Measurements from ENCODE around the gene OR1D5. TPM values are rescaled to one million over a fixed set of nuclear protein-coding genes. Genes with fewer than 3 reads are reported as not detected.

Gene OR1D5
- total and polyA plus RNA-seq, 10 donors = not detected

GRCh38 chr17:3029213-3029913, 34.0 kb downstream of the OR1D5 start:
- H3K4me3 ChIP-seq = no peak overlapping the region
- peak; percentile 61 for DNase-seq
- H3K36me3 ChIP-seq = peaks cover 0 to 80% (median 7%) of the 10 kb centered on the region in 6 donors
- peaks cover 0 to 9% (median 1%) of the 10 kb centered on the region in 6 donors for H3K4me1 ChIP-seq
- TF ChIP-seq POLR2AphosphoS5 (IDR thresholded peaks at IDR 0.05) = no peak
- TF ChIP-seq POLR2A (IDR thresholded peaks at IDR 0.05) = no peak
- no peak for TF ChIP-seq CTCF (IDR thresholded peaks at IDR 0.05 in 8 of 11, conservative IDR thresholded peaks at IDR 0.05 in 3 of 11)
- H3K27ac ChIP-seq = peak overlapping the region in 5 of 8 donors; percentile 8 to 86 (median 74)
- whole genome bisulfite sequencing, 5 donors = 78 to 87% (median 79%) methylated on average over 18 to 19 of the region's 19 CpGs
- H3K27me3 ChIP-seq (replicated peaks in 1 of 7) = no peaks in the 10 kb centered on the region
- peaks cover 0 to 5% (median under 1%) of the 10 kb centered on the region in 8 donors for H3K9me3 ChIP-seq
- intact Hi-C loops (cut with DNase I; ENCODE audit: low total_unique reads) = no loop called here

GRCh38 chr17:3027786-3028532, 35.4 kb downstream of the OR1D5 start:
- no peak for TF ChIP-seq POLR2A (IDR thresholded peaks at IDR 0.05)
- TF ChIP-seq CTCF (IDR thresholded peaks at IDR 0.05 in 8 of 11, conservative IDR thresholded peaks at IDR 0.05 in 3 of 11) = no peak
- no peak for TF ChIP-seq POLR2AphosphoS5 (IDR thresholded peaks at IDR 0.05)
- intact Hi-C loops (cut with DNase I; ENCODE audit: low total_unique reads) = no loop called here
- Histone ChIP-seq H3K27ac (peak overlapping the region in 1 of 8 donors; percentile 86), H3K27me3 (replicated peaks in 1 of 7) (no peaks in the 10 kb centered on the region), H3K9me3 (peaks cover 0 to 19% (median 14%) of the 10 kb centered on the region in 8 donors), H3K36me3 (peaks cover 0 to 80% (median 10%) of the 10 kb centered on the region in 6 donors), H3K4me1 (peaks cover 0 to 9% (median 1%) of the 10 kb centered on the region in 6 donors), H3K4me3 (no peak overlapping the region)
- WGBS, 5 donors = 80 to 95% (median 89%) methylated on average over 18 of the region's 18 CpGs
- peak; percentile 54 for DNase-seq

GRCh38 chr17:3026856-3027751, 36.3 kb downstream of the OR1D5 start:
- peaks cover 0 to 9% (median 1%) of the 10 kb centered on the region in 6 donors for H3K4me1 ChIP-seq
- H3K27ac ChIP-seq = no peak overlapping the region
- H3K27me3 ChIP-seq (replicated peaks in 1 of 7) = no peaks in the 10 kb centered on the region
- WGBS, 5 donors = 83 to 92% (median 88%) methylated on average over 25 to 31 of the region's 31 CpGs
- no peak for TF ChIP-seq CTCF (IDR thresholded peaks at IDR 0.05 in 8 of 11, conservative IDR thresholded peaks at IDR 0.05 in 3 of 11)
- TF ChIP-seq POLR2A (IDR thresholded peaks at IDR 0.05) = no peak
- TF ChIP-seq POLR2AphosphoS5 (IDR thresholded peaks at IDR 0.05) = no peak
- H3K9me3 ChIP-seq = peaks cover 0 to 28% (median 22%) of the 10 kb centered on the region in 8 donors
- no peak overlapping the region for H3K4me3 ChIP-seq
- intact Hi-C loops (cut with DNase I; ENCODE audit: low total_unique reads) = no loop called here
- peak; percentile 59 for DNase-seq
- H3K36me3 ChIP-seq = peaks cover 0 to 82% (median 15%) of the 10 kb centered on the region in 6 donors

All from spleen (tissue), 11 donors.